Effector CD4-positive, alpha-beta T cell (primary cell): ENCODE data around the gene IMMP2L.

Source experiments
- DNase-seq: peaks from one replicate; pipeline ENCODE4 v3.0.0-alpha.2; 2020

Gene IMMP2L

GRCh38 chr7:111388912-111389311, 173.4 kb downstream of the IMMP2L start:
- no peak for DNase-seq

GRCh38 chr7:111388016-111388415, 174.3 kb downstream of the IMMP2L start:
- no peak for DNase-seq

GRCh38 chr7:111384065-111384891, 178.0 kb downstream of the IMMP2L start:
- no peak for DNase-seq

- DNase-seq, result no peak
Observed at GRCh38 chr7:111383133-111383532, 179.2 kb downstream of the IMMP2L start.

- DNase-seq, result no peak
Observed at GRCh38 chr7:111381590-111381989, 180.7 kb downstream of the IMMP2L start.

GRCh38 chr7:111380945-111381344, 181.3 kb downstream of the IMMP2L start:
- DNase-seq, result no peak

- no peak for DNase-seq
Observed at GRCh38 chr7:111374027-111374426, 188.3 kb downstream of the IMMP2L start.

GRCh38 chr7:111371437-111371836, 190.9 kb downstream of the IMMP2L start:
- no peak for DNase-seq

- DNase-seq, result no peak
Observed at GRCh38 chr7:111370002-111370401, 192.3 kb downstream of the IMMP2L start.

- no peak for DNase-seq
Observed at GRCh38 chr7:111368381-111369065, 193.8 kb downstream of the IMMP2L start.

GRCh38 chr7:111364413-111364812, 197.9 kb downstream of the IMMP2L start:
- no peak for DNase-seq

- DNase-seq, result no peak
Observed at GRCh38 chr7:111363099-111363498, 199.2 kb downstream of the IMMP2L start.

GRCh38 chr7:111362506-111363054, 199.7 kb downstream of the IMMP2L start:
- no peak for DNase-seq

- DNase-seq, result no peak
Observed at GRCh38 chr7:111358915-111359314, 203.4 kb downstream of the IMMP2L start.

GRCh38 chr7:111357691-111358090, 204.6 kb downstream of the IMMP2L start:
- DNase-seq, result no peak

- no peak for DNase-seq
Observed at GRCh38 chr7:111356941-111357340, 205.4 kb downstream of the IMMP2L start.

GRCh38 chr7:111352319-111352718, 210.0 kb downstream of the IMMP2L start:
- no peak for DNase-seq

GRCh38 chr7:111346219-111346618, 216.1 kb downstream of the IMMP2L start:
- DNase-seq, result no peak

GRCh38 chr7:111343017-111343416, 219.3 kb downstream of the IMMP2L start:
- DNase-seq, result no peak

- DNase-seq, result no peak
Observed at GRCh38 chr7:111339006-111339405, 223.3 kb downstream of the IMMP2L start.

GRCh38 chr7:111333010-111333409, 229.3 kb downstream of the IMMP2L start:
- no peak for DNase-seq

- no peak for DNase-seq
Observed at GRCh38 chr7:111330235-111330523, 232.1 kb downstream of the IMMP2L start.

GRCh38 chr7:111329367-111330234, 232.7 kb downstream of the IMMP2L start:
- DNase-seq, result no peak
